Hepatocyte (in vitro differentiated cells): ENCODE measurements around the gene KRTAP21-3. TPM values are rescaled to one million over a fixed set of nuclear protein-coding genes. Genes with fewer than 3 reads are reported as not detected.

Source experiments
- DNase-seq: peaks from one replicate; pipeline ENCODE4 v3.0.0-alpha.2; 2016; ENCODE audit warnings: low spot score
- H2AFZ ChIP-seq: fragments of 200-600 bp; sonication (generic); 2 replicates; pipeline ENCODE4 v1.6.0; 2016; ENCODE audit warnings: antibody characterized with exemption, mild to moderate bottlenecking
- H3K27ac ChIP-seq: fragments of 200-600 bp; sonication (generic); 2 replicates; pipeline ENCODE4 v1.5.1; 2016; ENCODE audit warnings: mild to moderate bottlenecking
- H3K27me3 ChIP-seq: fragments of 200-600 bp; sonication (generic); 2 replicates; pipeline ENCODE4 v1.6.1; 2016
- H3K36me3 ChIP-seq: fragments of 200-600 bp; sonication (generic); replicated peaks from 2 replicates; pipeline ENCODE4 v1.5.1; 2016; ENCODE audit warnings: low read depth; ENCODE audit not compliant: insufficient read depth
- H3K4me1 ChIP-seq: fragments of 200-600 bp; sonication (generic); 2 replicates; pipeline ENCODE4 v1.5.1; 2016; ENCODE audit warnings: mild to moderate bottlenecking, moderate library complexity; ENCODE audit not compliant: insufficient read depth
- H3K4me2 ChIP-seq: fragments of 200-600 bp; sonication (generic); 2 replicates; pipeline ENCODE4 v1.6.0; 2016
- H3K4me3 ChIP-seq: fragments of 200-600 bp; sonication (generic); 2 replicates; pipeline ENCODE4 v1.5.1; 2016; ENCODE audit warnings: mild to moderate bottlenecking
- H3K79me2 ChIP-seq: fragments of 200-600 bp; sonication (generic); 2 replicates; pipeline ENCODE4 v1.6.0; 2017; ENCODE audit warnings: mild to moderate bottlenecking
- H3K9me2 ChIP-seq: fragments of 200-600 bp; sonication (generic); replicated peaks from 2 replicates; pipeline ENCODE4 v1.6.0; 2017; ENCODE audit warnings: mild to moderate bottlenecking; ENCODE audit not compliant: insufficient read depth
- H3K9me3 ChIP-seq: fragments of 200-600 bp; sonication (generic); 2 replicates; pipeline ENCODE4 v1.5.1; 2016; ENCODE audit warnings: low read depth, mild to moderate bottlenecking
- H4K20me1 ChIP-seq: fragments of 200-600 bp; sonication (generic); 2 replicates; pipeline ENCODE4 v1.6.0; 2016; ENCODE audit warnings: mild to moderate bottlenecking; ENCODE audit not compliant: insufficient read depth, poor library complexity, severe bottlenecking
- EZH2 ChIP-seq: fragments of 200-600 bp; sonication (generic); IDR thresholded peaks from 2 replicates; pipeline ENCODE4 v1.6.1; 2016; ENCODE audit warnings: antibody characterized with exemption, mild to moderate bottlenecking, borderline replicate concordance
- EZH2phosphoT487 ChIP-seq: fragments of 200-600 bp; sonication (generic); IDR thresholded peaks from one replicate; pipeline ENCODE4 v1.6.1; 2018; ENCODE audit warnings: antibody characterized with exemption, mild to moderate bottlenecking, low read depth, moderate library complexity; ENCODE audit not compliant: unreplicated experiment, severe bottlenecking
- WGBS: methylation state at CpG from one replicate; pipeline ENCODE4 v1.1.6; 2016; ENCODE audit warnings: low lambda C conversion rate; ENCODE audit errors: missing lambda C conversion rate; 5-methylcytosine and 5-hydroxymethylcytosine counted together
- polyA plus RNA-seq: library from polyadenylated mRNA; unstranded; fragments of >200 nt; fragmentation: Nextera tagmentation; extraction: Ambion mirVana; gene quantifications from 2 replicates; pipeline ENCODE4 v1.2.1, GENCODE V29; 2016
- total RNA-seq: library from RNA; depleted of rRNA; stranded (reverse); fragments of >200 nt; gene quantifications from 2 replicates; pipeline ENCODE4 v1.2.3, GENCODE V29; 2014
- TF ChIP-seq, protein P1 (sequence below): fragments of 200-600 bp; sonication (generic); IDR thresholded peaks from 2 replicates; pipeline ENCODE4 v1.5.1; 2016; ENCODE audit warnings: antibody characterized with exemption, mild to moderate bottlenecking; ENCODE audit not compliant: poor library complexity

KRTAP21-3 gene
- total and polyA plus RNA-seq, 2 experiments from 2014 or later: not detected

DNA sequence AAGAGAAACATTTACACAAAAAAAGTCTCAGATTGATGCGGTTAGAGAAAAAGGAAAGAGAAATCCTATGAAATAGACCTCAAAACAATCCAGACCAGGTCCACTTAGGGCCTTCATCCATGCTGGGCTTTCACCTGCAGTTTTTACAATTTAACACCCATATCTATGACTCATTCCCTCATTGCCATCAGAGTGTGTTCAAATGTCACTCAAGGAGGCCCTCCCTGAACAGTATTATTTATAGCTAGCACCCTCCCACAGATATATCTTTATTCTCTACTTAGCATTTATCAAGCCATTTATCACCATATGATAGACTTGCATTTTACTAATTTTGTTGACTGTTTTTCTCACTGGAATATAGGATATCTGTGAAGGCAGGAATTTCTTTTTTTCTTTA is 824 bp upstream of the KRTAP21-3 start:
- H3K4me3 ChIP-seq: no peak overlapping the region
- no peak overlapping the region for H3K27ac ChIP-seq
- no peaks in the 10 kb centered on the region for H3K36me3 ChIP-seq
- no peaks in the 10 kb centered on the region for H3K9me3 ChIP-seq
- no peaks in the 10 kb centered on the region for H3K79me2 ChIP-seq
- WGBS: 100% methylated on average over 1 of the region's 1 CpG
- no peaks in the 10 kb centered on the region for H3K9me2 ChIP-seq
- no peak overlapping the region for H2AFZ ChIP-seq
- peak; percentile 17 for DNase-seq
- H3K27me3 ChIP-seq: no peaks in the 10 kb centered on the region
- H3K4me2 ChIP-seq: no peak overlapping the region
- H3K4me1 ChIP-seq: no peaks in the 10 kb centered on the region
- no peaks in the 10 kb centered on the region for H4K20me1 ChIP-seq
- TF ChIP-seq EZH2phosphoT487: no peak
- no peak for TF ChIP-seq EZH2
- TF ChIP-seq, protein P1, sequence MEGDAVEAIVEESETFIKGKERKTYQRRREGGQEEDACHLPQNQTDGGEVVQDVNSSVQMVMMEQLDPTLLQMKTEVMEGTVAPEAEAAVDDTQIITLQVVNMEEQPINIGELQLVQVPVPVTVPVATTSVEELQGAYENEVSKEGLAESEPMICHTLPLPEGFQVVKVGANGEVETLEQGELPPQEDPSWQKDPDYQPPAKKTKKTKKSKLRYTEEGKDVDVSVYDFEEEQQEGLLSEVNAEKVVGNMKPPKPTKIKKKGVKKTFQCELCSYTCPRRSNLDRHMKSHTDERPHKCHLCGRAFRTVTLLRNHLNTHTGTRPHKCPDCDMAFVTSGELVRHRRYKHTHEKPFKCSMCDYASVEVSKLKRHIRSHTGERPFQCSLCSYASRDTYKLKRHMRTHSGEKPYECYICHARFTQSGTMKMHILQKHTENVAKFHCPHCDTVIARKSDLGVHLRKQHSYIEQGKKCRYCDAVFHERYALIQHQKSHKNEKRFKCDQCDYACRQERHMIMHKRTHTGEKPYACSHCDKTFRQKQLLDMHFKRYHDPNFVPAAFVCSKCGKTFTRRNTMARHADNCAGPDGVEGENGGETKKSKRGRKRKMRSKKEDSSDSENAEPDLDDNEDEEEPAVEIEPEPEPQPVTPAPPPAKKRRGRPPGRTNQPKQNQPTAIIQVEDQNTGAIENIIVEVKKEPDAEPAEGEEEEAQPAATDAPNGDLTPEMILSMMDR: no peak

DNA sequence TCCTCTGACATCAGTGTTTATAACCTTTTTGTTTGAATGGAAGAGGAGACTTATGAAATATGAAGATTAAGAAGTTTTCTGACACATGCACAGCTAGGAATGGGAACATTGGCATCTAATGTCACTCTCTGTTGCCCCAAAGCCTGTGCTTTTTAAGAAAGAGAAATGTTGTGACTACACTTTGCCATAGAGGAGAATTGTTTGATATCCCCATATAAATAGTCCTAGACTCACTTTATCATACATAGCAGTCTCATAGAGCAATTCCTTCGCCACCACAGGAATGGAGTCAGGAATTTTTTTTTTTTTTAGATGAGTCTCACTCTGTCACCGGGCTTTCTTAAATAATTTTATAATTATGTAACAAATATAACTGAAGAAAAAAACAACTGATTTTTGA is 1.5 kb downstream of the KRTAP21-3 start:
- H3K79me2 ChIP-seq: no peaks in the 10 kb centered on the region
- H3K27ac ChIP-seq: no peak overlapping the region
- H2AFZ ChIP-seq: no peak overlapping the region
- H3K9me3 ChIP-seq: peaks cover 3% of the 10 kb centered on the region
- H3K4me3 ChIP-seq: no peak overlapping the region
- H3K9me2 ChIP-seq: no peaks in the 10 kb centered on the region
- 82% methylated on average over 2 of the region's 2 CpGs for WGBS
- H3K4me2 ChIP-seq: no peak overlapping the region
- H4K20me1 ChIP-seq: no peaks in the 10 kb centered on the region
- no peaks in the 10 kb centered on the region for H3K4me1 ChIP-seq
- no peaks in the 10 kb centered on the region for H3K36me3 ChIP-seq
- H3K27me3 ChIP-seq: no peaks in the 10 kb centered on the region
- TF ChIP-seq EZH2 (no peak), EZH2phosphoT487 (no peak)
- TF ChIP-seq, protein P1: no peak
- DNase-seq: no peak

DNA sequence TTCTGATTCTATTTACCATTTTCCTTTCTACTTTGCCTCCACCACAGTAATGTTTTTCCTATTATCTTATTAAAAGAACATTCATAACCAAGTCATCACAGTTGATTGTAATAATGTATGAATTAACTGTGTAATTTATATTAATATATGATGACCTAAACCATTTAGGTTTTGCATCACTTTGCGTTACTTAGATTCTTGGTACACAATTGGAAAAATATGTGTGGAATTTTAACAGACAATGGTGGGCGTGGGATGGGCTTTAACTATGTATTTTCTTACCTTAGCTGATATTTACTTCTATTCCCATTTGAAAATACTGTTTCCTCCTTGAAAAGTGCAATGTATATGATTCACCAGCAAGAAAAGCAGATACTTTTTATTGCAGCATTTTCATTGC is 3.6 kb downstream of the KRTAP21-3 start:
- 78% methylated on average over 2 of the region's 2 CpGs for WGBS
- no peaks in the 10 kb centered on the region for H4K20me1 ChIP-seq
- no peaks in the 10 kb centered on the region for H3K79me2 ChIP-seq

More for the DNA sequence above, 3.6 kb downstream of the KRTAP21-3 start:
- Histone ChIP-seq H3K27ac (no peak overlapping the region), H3K4me3 (no peak overlapping the region), H3K4me1 (no peaks in the 10 kb centered on the region), H3K4me2 (no peak overlapping the region), H3K9me2 (no peaks in the 10 kb centered on the region), H2AFZ (no peak overlapping the region), H3K36me3 (no peaks in the 10 kb centered on the region), H3K27me3 (no peaks in the 10 kb centered on the region), H3K9me3 (peaks cover 3% of the 10 kb centered on the region)
- no peak for DNase-seq
- TF ChIP-seq EZH2phosphoT487 (no peak), EZH2 (no peak)
- TF ChIP-seq, protein P1: no peak
